Panc1 (cell line): ENCODE measurements around the gene NARS2. TPM values are rescaled to one million over a fixed set of nuclear protein-coding genes. Genes with fewer than 3 reads are reported as not detected.

ENCODE experiments used
- ATAC-seq: fragments of 200-7000 bp; cut with Tn5 transposase; 2 replicates; pipeline ENCODE4 v1.9.1; 2020; ENCODE audit warnings: mild to moderate bottlenecking, moderate library complexity
- BruUV-seq: library from RNA; stranded (reverse); fragments of 400-500 nt; replicated peaks from 2 replicates; lab custom pipeline; 2021; lab: Mats Ljungman, UMichigan
- CTCF ChIA-PET: fragments of 300-600 bp; sonication (Branson Sonifier 250); formaldehyde crosslinking; loops from one replicate; lab custom pipeline; 2022; ENCODE audit warnings: antibody characterized with exemption; lab: Charles Lee
- POLR2A ChIA-PET: fragments of 300-600 bp; sonication (Branson Sonifier 250); formaldehyde crosslinking; loops from one replicate; lab custom pipeline; 2022; ENCODE audit warnings: antibody characterized with exemption; lab: Charles Lee
- DNase-seq: peaks from one replicate; pipeline ENCODE4 v3.0.0-alpha.2; 2010; ENCODE audit warnings: low read depth, low spot score
- H3K27ac ChIP-seq: 2 replicates; pipeline ENCODE4 v1.5.1; 2011; ENCODE audit warnings: mild to moderate bottlenecking, low read length, inconsistent platforms
- H3K27me3 ChIP-seq: fragments of 200-500 bp; sonication (Bioruptor generic); 2 replicates; pipeline ENCODE4 v1.6.0; 2014; ENCODE audit warnings: low read length, inconsistent platforms; ENCODE audit not compliant: control insufficient read depth, insufficient read depth
- H3K36me3 ChIP-seq: fragments of 200-500 bp; sonication (Bioruptor generic); 2 replicates; pipeline ENCODE4 v1.5.1; 2014; ENCODE audit warnings: inconsistent platforms, mild to moderate bottlenecking, low read length, moderate library complexity; ENCODE audit not compliant: control insufficient read depth, insufficient read depth
- H3K4me1 ChIP-seq: 2 replicates; pipeline ENCODE4 v1.5.1; 2011; ENCODE audit warnings: inconsistent platforms, mild to moderate bottlenecking, low read length, moderate library complexity; ENCODE audit not compliant: control insufficient read depth, insufficient read depth
- H3K4me3 ChIP-seq, 2 experiments: 2 replicates each; pipeline ENCODE4 v1.5.1; 2011 to 2012; ENCODE audit warnings: low read depth in 2 of 2, low read length in 2 of 2, mild to moderate bottlenecking in 2 of 2, inconsistent platforms in 1 of 2, moderate library complexity in 1 of 2
- H3K9me3 ChIP-seq: fragments of 200-500 bp; sonication (Bioruptor generic); 2 replicates; pipeline ENCODE4 v1.5.1; 2014; ENCODE audit warnings: low read depth, mild to moderate bottlenecking, inconsistent platforms, low read length, moderate library complexity; ENCODE audit not compliant: control insufficient read depth, insufficient read depth
- CTCF ChIP-seq: fragments of 450-650 bp; IDR thresholded peaks from 2 replicates; pipeline ENCODE4 v1.5.1; 2017; ENCODE audit warnings: mild to moderate bottlenecking
- POLR2AphosphoS5 ChIP-seq: IDR thresholded peaks from 2 replicates; pipeline ENCODE4 v1.6.1; 2012; ENCODE audit warnings: mild to moderate bottlenecking, low read depth, low read length, moderate library complexity
- REST ChIP-seq, 2 experiments: IDR thresholded peaks; 2 replicates each; pipeline ENCODE4 v1.6.1; 2011 to 2012; ENCODE audit warnings: low read depth in 2 of 2, control low read depth in 1 of 2, low read length in 1 of 2, mild to moderate bottlenecking in 1 of 2, moderate library complexity in 1 of 2; ENCODE audit not compliant: insufficient read depth in 1 of 2
- SIN3A ChIP-seq: IDR thresholded peaks from 2 replicates; pipeline ENCODE4 v1.6.1; 2012; ENCODE audit warnings: low read depth, mild to moderate bottlenecking, low read length, moderate library complexity, borderline replicate concordance; ENCODE audit not compliant: insufficient read depth
- TCF7L2 ChIP-seq: IDR thresholded peaks from 2 replicates; pipeline ENCODE4 v1.6.1; 2011; ENCODE audit warnings: mild to moderate bottlenecking, low read depth, low read length, inconsistent platforms
- in situ Hi-C: cut with HindIII; loops from 2 replicates; pipeline ENCODE4 v1.10.0; 2016; ENCODE audit warnings: low sequenced_read_pairs, low pct_unique_long_range_greater_than_20kb
- intact Hi-C: fragments of 100-400 bp; cut with micrococcal nuclease; formaldehyde crosslinking; loops from one replicate; pipeline ENCODE4 v1.10.0; 2022; ENCODE audit not compliant: unreplicated experiment
- total RNA-seq: library from RNA; stranded (reverse); gene quantifications from one replicate; pipeline ENCODE4 v1.2.1, GENCODE V29; 2021; ENCODE audit not compliant: unreplicated experiment

The NARS2 gene
- total RNA-seq, 1 experiment from 2014 or later = 29.8 TPM

DNA sequence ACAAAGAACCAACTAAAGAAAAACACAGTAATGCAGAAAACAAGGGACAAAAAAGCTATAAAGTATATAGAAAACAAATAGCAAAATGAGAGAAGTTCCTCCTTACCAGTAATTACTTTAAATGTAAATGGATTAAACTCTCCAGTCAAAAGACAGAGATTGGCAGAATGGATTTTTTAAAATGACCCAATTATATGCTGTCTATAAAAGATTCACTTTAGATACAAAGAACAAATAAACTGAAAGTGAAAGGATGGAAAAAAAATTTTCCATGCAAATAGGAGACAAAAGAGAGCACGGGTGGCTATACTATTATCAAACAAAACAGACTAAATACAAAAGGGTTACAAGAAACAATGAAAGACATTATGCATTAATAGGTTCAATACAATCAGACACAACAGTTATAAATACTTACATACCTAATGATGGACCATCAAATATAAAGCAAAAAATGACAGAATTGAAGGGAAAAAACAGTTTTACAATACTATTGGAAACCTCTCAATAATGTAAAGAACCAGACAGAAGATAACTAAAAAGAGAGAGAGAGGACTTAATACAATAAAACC, 64.6 kb downstream of the NARS2 start:
- Histone ChIP-seq H3K9me3 (peaks cover 9% of the 10 kb centered on the region; the same call in 1 of the 2 replicates), H3K4me3 (no peak overlapping the region), H3K27me3 (no peaks in the 10 kb centered on the region), H3K27ac (no peak overlapping the region), H3K36me3 (no peaks in the 10 kb centered on the region), H3K4me1 (no peaks in the 10 kb centered on the region)
- intact Hi-C loops = no loop called here
- ChIA-PET CTCF (no interaction called here), POLR2A (no interaction called here)
- in situ Hi-C loops = no loop called here
- no peak for ATAC-seq
- DNase-seq = no peak
- no TSS peak for BruUV-seq
- TF ChIP-seq SIN3A (no peak), TCF7L2 (no peak), CTCF (no peak), POLR2AphosphoS5 (no peak)

DNA sequence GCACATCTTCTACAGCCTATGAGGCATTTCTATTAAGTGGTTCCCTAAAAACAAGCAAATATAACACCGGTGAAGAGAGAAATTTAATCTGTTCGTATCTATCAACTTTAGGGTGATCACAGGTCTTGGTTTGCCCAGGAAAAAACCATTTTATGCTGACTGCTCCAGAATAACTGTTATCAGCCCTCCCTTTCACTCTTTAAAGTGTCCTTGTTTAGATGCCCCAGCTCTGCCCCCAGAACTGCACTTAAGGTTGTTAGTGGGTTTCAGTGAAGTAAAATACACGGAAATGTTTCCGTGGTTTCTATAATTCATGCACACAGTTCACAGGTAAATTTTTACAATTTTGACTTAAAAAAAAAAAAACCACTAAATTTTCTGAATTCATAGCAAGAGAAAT, 70.0 kb downstream of the NARS2 start:
- TF ChIP-seq TCF7L2 = no peak
- TF ChIP-seq POLR2AphosphoS5 = no peak
- TF ChIP-seq SIN3A = no peak
- TF ChIP-seq CTCF = no peak
- TF ChIP-seq REST (IDR thresholded peaks at IDR 0.05; ENCODE audit: insufficient read depth in 1 of 2, low read depth in 2 of 2, low read length in 1 of 2) = no peak
- ChIA-PET POLR2A (no interaction called here), CTCF (interaction anchor here (0.6 kb wide), 1 partner anchor 230 kb away, joined by 5 read pairs; no protein-coding TSS in a partner anchor)
- intact Hi-C loops (no loop called here), in situ Hi-C loops (no loop called here)
- no peak for DNase-seq
- no peaks in the 10 kb centered on the region for H3K27me3 ChIP-seq
- no peaks in the 10 kb centered on the region for H3K36me3 ChIP-seq
- no peak overlapping the region for H3K27ac ChIP-seq
- no peak for ATAC-seq
- BruUV-seq = TSS peak; percentile 22
- no peak overlapping the region for H3K4me3 ChIP-seq
- H3K4me1 ChIP-seq = no peaks in the 10 kb centered on the region
- H3K9me3 ChIP-seq = no peaks in the 10 kb centered on the region
